ENCODE measurements around the gene DOCK6.
"Not testable (repeated sequence)": the region's sequence is repeated elsewhere in the genome, so short reads cannot be mapped to it uniquely, and the experiment has no call there.

DOCK6 gene

DNA sequence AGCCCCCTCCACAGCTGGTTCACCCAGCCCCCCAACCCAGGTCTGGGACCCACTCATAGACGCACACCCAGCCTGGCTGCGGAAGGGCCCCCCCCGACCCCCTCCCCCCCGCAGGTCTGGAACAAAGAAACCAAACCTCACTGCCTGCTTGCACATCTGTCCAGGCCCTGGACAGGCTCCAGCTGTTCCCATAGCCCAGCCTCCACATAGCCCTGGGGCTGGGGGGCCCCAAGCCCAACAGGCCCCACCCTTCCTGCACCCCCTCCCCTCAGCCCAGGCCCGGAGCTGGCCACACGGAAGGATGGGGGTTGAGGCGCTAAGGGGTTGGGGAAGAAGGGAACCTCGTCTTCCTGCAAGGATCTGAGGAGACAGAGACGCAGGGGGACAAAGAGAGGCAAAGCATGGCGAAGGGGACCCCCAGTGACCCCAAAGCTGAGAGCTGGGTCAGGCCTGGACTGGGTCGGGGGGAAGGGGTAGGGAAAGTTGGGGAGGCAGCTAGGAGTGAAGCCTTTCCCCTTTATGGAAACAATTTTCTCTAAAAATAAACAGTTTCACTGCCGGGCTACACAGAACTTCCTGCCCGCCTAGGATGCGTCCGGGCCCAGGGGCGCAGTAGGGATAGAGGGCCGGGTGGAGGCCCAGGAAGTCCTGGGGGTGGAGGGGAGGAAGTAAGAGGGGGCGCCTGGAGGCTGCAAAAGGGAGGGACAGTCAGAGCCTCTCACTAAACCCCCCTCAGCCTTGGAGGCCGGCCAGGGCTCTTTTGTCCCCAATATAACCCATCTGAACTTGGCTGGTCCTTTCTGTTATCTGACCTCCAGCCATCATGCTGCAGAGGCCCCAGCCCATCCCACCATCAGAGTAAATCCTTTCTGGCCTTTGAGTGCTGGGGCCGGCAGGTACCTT is 67.4 kb downstream of the DOCK6 start:
- DNase-seq = no peak

- no peak for DNase-seq
Measured at GRCh38 chr19:11194173-11194572, 68.2 kb downstream of the DOCK6 start.

DNA sequence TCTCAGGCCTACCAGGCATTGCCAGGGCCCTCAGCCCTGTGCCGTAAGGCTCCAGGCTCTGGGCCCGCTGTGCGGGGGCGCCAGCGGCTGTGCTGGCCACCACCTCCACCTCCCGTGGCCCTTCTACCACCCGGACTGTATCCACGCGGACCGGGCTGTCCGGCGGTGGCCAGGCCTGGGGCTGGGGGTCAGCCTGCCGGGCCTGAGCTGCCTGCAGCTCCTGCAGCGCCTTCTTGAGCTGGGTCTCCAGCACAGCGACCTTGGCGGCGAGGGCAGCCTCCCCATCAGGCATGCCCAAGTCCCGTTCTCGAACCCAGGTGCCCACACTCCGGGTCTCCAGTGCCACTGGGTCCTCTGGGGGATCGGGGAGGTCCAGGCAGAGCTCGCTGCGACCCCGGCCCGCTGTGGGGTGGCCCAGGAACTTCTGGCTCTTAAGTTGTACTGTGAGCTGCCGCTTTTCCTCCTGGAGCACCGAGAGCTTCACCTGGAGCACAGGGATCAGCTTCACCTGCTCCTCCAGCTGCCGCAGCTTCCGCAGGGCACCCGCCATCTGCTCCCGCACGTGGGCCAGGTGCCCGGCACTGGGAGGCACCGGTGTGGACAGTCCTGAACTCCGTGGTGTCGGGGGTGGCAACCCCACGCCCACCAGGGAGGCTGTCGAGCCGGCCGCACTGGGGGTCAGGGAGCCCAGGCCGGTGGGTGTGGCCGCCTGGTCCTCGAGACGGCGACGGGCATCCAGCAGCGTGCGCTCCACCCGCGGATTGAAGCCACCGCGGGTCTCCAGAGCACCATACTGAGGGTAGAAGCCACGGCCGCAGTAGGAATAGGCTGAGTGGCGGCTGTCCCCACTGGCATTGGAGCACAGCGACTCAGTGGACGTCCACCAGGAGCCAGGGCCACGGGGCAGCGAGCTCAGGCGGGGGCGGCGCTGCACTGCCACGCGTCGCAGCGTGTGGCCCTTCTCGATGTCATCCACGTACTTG is 69.1 kb downstream of the DOCK6 start:
- no peak for DNase-seq

DNA sequence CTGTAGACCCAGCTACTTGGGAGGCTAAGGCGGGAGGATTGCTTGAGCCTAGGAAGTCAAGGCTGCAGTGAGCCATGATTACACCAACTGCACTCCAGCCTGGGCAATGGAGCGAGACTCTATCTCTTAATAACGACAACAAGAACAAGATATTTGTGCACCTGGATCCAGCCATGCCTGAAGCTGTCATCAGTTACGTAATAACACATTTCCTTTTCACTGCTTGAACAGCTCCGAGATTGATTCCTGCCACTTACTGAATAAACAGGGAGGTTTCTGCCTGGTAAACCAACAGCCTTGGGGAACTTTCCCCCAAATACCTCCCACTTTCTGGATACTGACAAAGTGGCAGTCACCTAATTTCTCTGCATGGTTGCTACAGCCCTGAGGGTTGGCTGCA is 70.4 kb downstream of the DOCK6 start:
- DNase-seq = no peak

DNA sequence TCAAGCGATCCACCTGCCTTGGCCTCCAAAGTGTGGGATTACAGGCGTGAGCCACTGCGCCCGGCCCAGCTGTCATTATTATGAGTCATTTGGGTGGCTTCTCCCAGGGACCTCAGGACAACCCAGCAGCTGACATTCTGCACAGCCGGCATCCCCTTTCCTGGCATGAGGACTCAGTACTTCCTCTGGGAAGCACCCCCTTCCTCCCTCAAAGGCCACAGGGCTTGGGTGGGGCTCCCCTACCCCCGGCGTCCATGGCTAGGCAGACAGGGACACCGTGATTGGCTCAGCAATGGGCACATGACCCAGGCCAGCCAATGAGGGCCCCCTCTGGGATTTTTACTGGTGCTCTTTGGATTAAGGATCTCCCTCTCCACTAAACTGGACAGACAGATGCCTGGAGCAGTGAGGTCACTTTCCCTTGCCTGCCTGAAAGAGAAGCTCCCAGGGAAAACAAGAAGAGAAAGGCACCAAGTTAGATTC is 71.0 kb downstream of the DOCK6 start:
- DNase-seq = no peak

DNA sequence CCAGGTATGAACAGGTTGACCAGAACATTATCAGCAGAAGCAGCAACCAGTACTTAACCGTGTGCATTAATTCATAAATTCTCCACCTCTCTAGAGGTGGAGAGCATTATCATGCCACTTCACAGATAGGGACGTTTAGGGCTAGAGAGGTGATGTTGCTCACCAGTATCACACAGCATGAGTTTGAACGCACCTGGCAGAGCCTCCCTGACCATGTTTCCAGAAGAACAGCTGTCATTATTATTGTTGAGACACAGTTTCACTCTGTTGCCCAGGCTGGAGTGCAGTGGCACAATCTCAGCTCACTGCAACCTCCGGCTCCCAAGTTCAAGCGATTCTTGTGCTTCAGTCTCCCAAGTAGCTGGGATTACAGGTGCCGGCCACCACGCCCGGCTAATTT is 71.8 kb downstream of the DOCK6 start:
- DNase-seq = no peak

GRCh38 chr19:11187441-11187840 is 74.9 kb downstream of the DOCK6 start:
- DNase-seq = no peak

- DNase-seq = no peak
Measured at GRCh38 chr19:11182994-11183393, 79.3 kb downstream of the DOCK6 start.

GRCh38 chr19:11181488-11181887 is 80.8 kb downstream of the DOCK6 start:
- no peak for DNase-seq

DNA sequence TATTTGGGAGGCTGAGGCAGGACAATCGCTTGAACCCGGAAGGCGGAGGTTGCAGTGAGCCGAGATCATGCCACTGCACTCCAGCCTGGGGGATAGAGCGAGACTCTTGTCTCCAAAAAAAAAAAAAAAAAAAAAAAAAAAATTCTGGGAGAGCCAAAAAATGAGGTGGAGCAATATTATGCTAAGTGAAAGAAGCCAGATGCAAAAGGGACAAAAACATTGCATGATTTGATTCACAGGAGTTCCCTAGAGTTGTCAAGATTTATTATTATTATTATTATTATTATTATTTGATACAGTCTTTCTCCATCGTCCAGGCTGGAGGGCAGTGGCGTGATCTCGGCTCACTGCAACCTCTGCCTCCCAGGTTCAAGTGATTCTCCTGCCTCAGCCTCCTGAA is 81.3 kb downstream of the DOCK6 start:
- DNase-seq = not testable (repeated sequence)

DNA sequence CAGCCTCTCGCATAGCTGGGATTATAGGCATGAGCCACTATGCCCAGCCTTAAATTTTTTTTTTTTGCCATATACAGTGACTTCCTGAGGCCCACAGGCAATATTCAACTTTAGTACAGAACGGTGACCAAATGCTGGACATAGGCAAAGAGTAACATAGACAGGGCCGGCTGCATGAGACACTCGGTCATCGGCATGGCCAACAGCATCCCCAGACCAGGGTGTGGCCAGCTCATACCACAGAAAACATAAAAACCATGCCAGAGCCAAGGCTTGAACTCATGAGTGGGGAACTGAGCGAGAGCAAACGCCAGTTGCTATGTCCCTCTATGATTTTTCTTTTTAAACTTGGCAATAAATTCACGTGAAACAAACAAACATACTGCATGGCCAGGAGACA is 82.0 kb downstream of the DOCK6 start:
- DNase-seq = no peak

DNA sequence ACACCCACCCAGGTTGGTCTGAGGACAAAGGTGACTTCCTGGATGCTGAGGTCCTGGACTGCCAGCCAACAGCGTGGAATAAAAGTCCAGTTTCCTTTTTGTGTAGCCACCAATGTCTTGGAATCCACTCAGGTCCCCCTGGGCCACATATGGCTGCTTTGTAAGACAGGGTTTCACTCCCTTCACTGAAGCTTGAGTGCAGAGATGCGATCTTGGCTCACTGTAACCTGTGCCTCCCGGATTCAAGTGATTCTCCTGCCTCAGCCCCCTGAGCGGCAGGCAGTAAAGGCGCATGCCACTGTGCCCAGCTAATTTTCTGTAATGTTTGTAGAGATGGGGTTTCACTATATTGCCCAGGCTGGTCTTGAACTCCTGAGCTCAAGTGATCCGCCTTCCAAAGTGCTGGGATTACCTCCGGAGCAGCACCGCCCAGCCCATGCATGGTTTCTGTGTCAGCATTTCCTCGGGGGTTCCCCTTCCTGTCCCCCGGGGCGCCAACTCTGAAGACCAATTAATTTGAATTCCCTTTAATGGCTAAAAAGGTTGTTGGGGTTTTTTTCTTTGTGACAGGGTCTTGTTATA is 82.5 kb downstream of the DOCK6 start:
- no peak for DNase-seq

DNA sequence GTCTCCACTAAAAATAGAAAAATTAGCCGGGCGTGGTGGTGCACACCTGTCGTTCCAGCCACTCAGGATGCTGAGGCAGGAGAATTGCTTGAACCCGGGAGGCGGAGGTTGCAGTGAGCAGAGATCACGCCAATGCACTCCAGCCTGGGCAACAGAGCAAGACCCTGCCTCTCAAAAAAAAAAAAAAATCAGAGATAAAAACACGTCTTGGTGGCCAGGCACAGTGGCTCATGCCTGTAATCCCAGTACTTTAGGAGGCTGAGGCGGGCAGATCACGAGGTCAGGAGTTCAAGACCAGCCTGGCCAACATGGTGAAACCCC is 83.2 kb downstream of the DOCK6 start:
- DNase-seq = not testable (repeated sequence)

- DNase-seq = no peak
Measured at GRCh38 chr19:11177592-11177991, 84.7 kb downstream of the DOCK6 start.

- no peak for DNase-seq
Measured at GRCh38 chr19:11176466-11177193, 85.7 kb downstream of the DOCK6 start.

DNA sequence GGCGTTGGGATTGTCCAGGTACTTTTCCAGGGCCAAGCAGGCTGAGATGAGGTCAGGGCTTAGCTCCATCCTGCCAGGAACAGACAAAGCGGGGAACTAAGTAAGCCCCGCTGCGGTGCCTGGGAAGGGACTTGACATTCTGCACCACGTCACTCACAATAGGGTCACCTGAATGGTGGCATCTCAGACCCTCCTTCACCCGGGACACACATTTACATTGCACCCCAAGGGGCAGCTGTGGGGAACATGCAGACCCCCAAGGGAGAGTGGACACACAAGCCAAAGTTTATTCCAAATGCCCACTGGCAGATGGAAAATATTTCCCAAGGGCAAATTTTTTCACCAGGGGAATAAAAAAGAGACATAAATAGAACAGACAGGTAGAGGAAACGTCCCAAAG is 86.4 kb downstream of the DOCK6 start:
- no peak for DNase-seq

DNA sequence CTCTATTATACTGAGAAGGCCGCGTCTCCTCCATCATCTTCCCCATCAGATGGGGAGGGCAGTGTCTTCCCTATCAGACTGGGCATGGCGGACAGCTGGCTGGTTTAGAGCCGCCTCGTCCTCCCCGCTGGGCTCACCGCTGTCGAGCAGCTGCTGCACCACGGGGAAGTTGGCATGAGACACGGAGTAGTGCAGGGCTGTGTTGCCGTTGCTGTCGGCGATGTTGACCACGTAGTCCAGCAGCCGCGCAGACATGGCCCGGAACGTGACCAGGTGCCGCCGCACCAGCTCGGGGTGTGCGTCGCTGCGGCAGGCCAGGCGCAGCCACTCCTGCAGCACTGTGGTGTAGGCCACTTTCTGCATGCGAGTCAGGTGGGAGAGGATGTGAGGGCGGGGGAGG is 88.0 kb downstream of the DOCK6 start:
- no peak for DNase-seq

DNA sequence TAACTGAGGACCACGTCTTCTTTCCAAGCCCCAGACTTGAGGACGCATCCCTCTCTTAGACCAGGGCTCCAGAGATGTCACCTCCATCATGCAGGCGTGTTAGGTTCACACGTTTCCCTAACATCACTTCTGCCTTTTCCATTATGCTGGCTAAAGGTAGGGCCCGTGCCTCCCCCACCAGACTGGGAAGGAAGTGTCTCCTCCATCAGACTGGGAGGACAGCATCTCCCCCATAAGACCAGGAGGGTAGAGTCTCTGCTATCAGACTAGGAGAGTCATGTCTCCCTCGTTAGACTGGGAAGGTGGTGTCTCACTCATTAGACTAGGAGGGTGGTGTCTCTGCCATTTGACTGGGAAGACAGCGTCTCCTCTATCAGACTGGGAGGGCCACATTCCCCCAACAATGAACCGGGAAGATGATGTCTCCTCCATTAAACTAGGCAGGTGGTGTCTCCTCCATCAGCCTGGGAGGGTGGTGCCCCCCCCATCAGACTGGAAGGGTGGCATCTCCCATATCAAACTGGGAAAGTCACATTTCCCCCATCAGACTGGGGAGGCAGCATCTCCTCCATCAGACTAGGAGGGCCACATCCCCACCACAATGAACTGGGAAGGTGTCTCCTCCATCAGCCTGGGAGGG is 88.7 kb downstream of the DOCK6 start:
- no peak for DNase-seq

DNA sequence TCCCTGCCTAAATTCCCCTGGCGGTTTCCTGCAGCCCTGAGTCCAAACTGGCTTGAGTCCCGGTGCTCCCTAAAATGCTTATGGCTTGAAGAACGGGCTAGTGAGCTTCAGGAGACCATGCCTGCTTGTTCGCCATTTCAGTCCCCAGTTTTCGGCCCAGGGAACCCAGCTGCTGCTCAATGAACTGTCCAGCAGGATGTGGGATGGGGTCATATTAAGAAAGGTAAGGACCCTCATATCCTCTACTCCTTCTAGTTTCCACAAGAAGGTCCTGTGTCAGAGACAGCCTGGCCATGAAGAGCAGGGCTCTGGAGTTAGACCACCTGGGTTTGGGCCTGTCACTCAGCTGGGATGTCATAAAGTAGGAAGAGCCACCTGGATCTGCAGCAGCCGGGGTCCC is 89.7 kb downstream of the DOCK6 start:
- no peak for DNase-seq

DNA sequence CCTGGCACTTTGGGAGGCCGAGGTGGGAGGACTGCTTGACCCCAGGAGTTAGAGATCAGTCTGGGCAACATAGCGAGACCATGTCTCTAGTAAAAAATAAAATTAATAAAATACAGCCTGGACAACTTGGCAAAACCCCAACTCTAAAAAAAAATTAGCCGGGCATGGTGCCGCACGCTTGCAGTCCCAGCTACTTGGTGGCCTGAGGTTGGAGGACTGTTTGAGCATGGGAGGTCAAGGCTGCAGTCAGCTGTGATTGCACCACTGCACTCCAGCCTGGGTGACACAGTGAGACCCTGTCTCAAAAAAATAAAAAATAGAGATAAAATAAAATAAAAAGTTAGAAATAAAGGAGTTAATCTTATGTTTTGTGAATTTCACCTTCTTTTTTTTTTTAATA is 91.2 kb downstream of the DOCK6 start:
- DNase-seq = no peak

DNA sequence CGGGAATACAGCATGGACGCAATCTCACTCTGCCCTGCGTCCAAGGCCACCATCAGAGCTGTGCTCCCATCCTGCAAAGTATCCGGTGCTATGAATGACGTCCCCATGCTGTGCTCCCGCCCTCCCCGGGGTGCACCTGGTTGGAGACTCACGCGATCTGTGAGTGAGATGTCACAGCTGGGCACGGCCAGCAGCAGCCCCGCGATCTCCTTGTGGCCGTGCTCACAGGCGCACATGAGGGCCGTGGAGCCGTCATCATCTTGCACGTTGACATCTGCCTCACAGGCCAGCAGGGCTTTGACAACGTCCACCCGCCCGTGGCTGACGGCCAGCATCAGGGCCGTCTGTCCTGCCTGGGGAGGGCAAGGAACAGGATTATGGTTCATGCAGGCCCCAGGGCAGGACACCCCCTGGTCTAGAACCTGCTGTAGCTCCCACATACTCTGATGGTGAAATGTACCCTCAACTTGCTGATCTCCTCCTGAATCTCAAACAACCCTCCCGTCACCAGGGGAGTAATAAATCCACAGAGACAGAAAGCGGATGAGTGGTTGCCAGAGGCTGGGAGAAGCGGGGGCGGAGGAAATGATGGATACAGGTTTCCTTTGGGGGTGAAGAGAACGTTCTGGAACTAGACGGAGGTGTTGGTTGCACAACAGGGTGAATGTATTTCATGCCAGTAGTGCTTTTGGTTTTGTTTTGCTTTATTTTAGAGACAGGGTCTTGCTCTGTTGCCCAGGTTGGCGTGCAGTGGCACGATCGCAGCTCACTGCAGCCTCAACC is 92.2 kb downstream of the DOCK6 start:
- DNase-seq = no peak
